Endothelial cell of umbilical vein (primary cell): ENCODE results near the gene TMEM176A. TPM values are rescaled to one million over a fixed set of nuclear protein-coding genes. Genes with fewer than 3 reads are reported as not detected.

Experiments used
- BruUV-seq: library from RNA; stranded (reverse); fragments of 400-500 nt; replicated peaks from 2 replicates; lab custom pipeline; 2021; lab: Mats Ljungman, UMichigan
- CTCF ChIA-PET: fragments of 300-600, 350-600 bp; sonication (Branson Sonifier 250); formaldehyde crosslinking; loops from one replicate; lab custom pipeline; 2021; ENCODE audit warnings: antibody characterized with exemption, inconsistent platforms; lab: Charles Lee
- POLR2A ChIA-PET: fragments of 300-600, 350-600 bp; sonication (Branson Sonifier 250); formaldehyde crosslinking; loops from one replicate; lab custom pipeline; 2021; ENCODE audit warnings: antibody characterized with exemption, inconsistent platforms; lab: Charles Lee
- DNase-seq: peaks from one replicate; pipeline ENCODE4 v3.0.0-alpha.2; 2011; ENCODE audit warnings: low read depth, low spot score
- FAIRE-seq: peaks from 2 replicates; lab custom pipeline; 2011; peaks lifted over from hg19 to GRCh38; lab: Jason Lieb, UNC
- H2AFZ ChIP-seq: 2 replicates; pipeline ENCODE4 v1.6.0; 2012; ENCODE audit warnings: low read depth, low read length, control low read depth, inconsistent platforms
- H3K27ac ChIP-seq: 2 replicates; pipeline ENCODE4 v1.5.1; 2011; ENCODE audit warnings: low read depth, mild to moderate bottlenecking, control low read depth, low read length, moderate library complexity; ENCODE audit not compliant: insufficient read depth
- H3K27me3 ChIP-seq, 2 experiments: 2 replicates each; pipeline versions ENCODE4 v1.6.0 to v1.6.1; 2011; ENCODE audit warnings: low read length in 2 of 2, mixed read lengths in 1 of 2; ENCODE audit not compliant: control insufficient read depth in 2 of 2, insufficient read depth in 2 of 2
- H3K36me3 ChIP-seq, 2 experiments: 2 replicates in 1 of 2; 3 replicates in 1 of 2; pipeline ENCODE4 v1.5.1; 2011; ENCODE audit warnings: low read length in 2 of 2, mild to moderate bottlenecking in 1 of 2, moderate library complexity in 1 of 2; ENCODE audit not compliant: control insufficient read depth in 2 of 2, insufficient read depth in 2 of 2; ENCODE audit errors: extremely low read depth in 1 of 2
- H3K4me1 ChIP-seq: 3 replicates; pipeline ENCODE4 v1.5.1; 2011; ENCODE audit warnings: mild to moderate bottlenecking, low read length; ENCODE audit not compliant: control insufficient read depth, insufficient read depth; ENCODE audit errors: extremely low read depth
- H3K4me2 ChIP-seq: 2 replicates; pipeline ENCODE4 v1.6.1; 2011; ENCODE audit warnings: low read length, control low read depth, mixed read lengths; ENCODE audit not compliant: insufficient read depth
- H3K4me3 ChIP-seq, 3 experiments: fragments of 200-600 bp in 1 of 3; sonication (generic), shearing (Covaris generic) in 1 of 3; replicated peaks in 1 of 3; 2 replicates each; pipeline ENCODE4 v1.5.1; 2011 to 2016; ENCODE audit warnings: control low read depth in 3 of 3, low read length in 3 of 3, mild to moderate bottlenecking in 2 of 3, inconsistent platforms in 1 of 3, low read depth in 1 of 3, moderate library complexity in 1 of 3; ENCODE audit not compliant: insufficient read depth in 1 of 3
- H3K79me2 ChIP-seq: 2 replicates; pipeline ENCODE4 v1.6.0; 2012; ENCODE audit warnings: low read length, inconsistent platforms; ENCODE audit not compliant: control insufficient read depth, insufficient read depth
- H3K9ac ChIP-seq: replicated peaks from 2 replicates; pipeline ENCODE3; 2011; ENCODE audit warnings: low read length, control low read depth; ENCODE audit not compliant: insufficient read depth; ENCODE audit errors: extremely low read depth
- H3K9me1 ChIP-seq: replicated peaks from 3 replicates; pipeline ENCODE4 v1.6.0; 2011; ENCODE audit warnings: mild to moderate bottlenecking, low read length; ENCODE audit not compliant: control insufficient read depth, insufficient read depth; ENCODE audit errors: extremely low read depth
- H3K9me3 ChIP-seq: replicated peaks from 2 replicates; pipeline ENCODE4 v1.5.1; 2012; ENCODE audit warnings: low read length, inconsistent platforms; ENCODE audit not compliant: control insufficient read depth, insufficient read depth
- H4K20me1 ChIP-seq: replicated peaks from 2 replicates; pipeline ENCODE3; 2011; ENCODE audit warnings: mild to moderate bottlenecking, low read length; ENCODE audit not compliant: control insufficient read depth, insufficient read depth; ENCODE audit errors: extremely low read depth
- CTCF ChIP-seq, 2 donors: IDR thresholded peaks; 1 replicate in 1 of 2; 2 replicates in 1 of 2; pipeline ENCODE4 v1.5.1; 2011; ENCODE audit warnings: low read length in 2 of 2, mild to moderate bottlenecking in 2 of 2, moderate library complexity in 2 of 2, control low read depth in 1 of 2, inconsistent platforms in 1 of 2, low read depth in 1 of 2; ENCODE audit not compliant: insufficient read depth in 1 of 2; ENCODE audit errors: extremely low read depth in 1 of 2
- EZH2 ChIP-seq: IDR thresholded peaks from 2 replicates; pipeline ENCODE4 v1.6.1; 2012; ENCODE audit warnings: borderline replicate concordance, low read depth, mild to moderate bottlenecking, moderate library complexity, low read length, inconsistent platforms; ENCODE audit not compliant: severe bottlenecking
- FOS ChIP-seq: IDR thresholded peaks from 2 replicates; pipeline ENCODE4 v1.6.1; 2011; ENCODE audit warnings: mild to moderate bottlenecking, low read length, moderate library complexity, borderline replicate concordance; ENCODE audit not compliant: insufficient read depth
- GATA2 ChIP-seq: IDR thresholded peaks from 2 replicates; pipeline ENCODE4 v1.7.0; 2011; ENCODE audit warnings: low read depth, mild to moderate bottlenecking, moderate library complexity, mixed read lengths, low read length; ENCODE audit not compliant: insufficient read length, insufficient read depth
- JUN ChIP-seq: IDR thresholded peaks from 2 replicates; pipeline ENCODE4 v1.6.1; 2011; ENCODE audit warnings: borderline replicate concordance, low read depth; ENCODE audit not compliant: insufficient read length, insufficient read depth
- POLR2A ChIP-seq: IDR thresholded peaks from 2 replicates; pipeline ENCODE4 v1.6.1; 2012; ENCODE audit warnings: low read depth, mild to moderate bottlenecking, control low read depth, low read length
- POLR2AphosphoS5 ChIP-seq: IDR thresholded peaks from 2 replicates; pipeline ENCODE4 v1.6.1; 2012; ENCODE audit warnings: low read depth, mild to moderate bottlenecking, control low read depth, low read length, moderate library complexity; ENCODE audit not compliant: insufficient read depth
- dilution Hi-C: fragments of 300-500 bp; cut with MboI; formaldehyde crosslinking; loops from one replicate; pipeline ENCODE4 v1.15.0; 2019; ENCODE audit warnings: low sequenced_read_pairs; ENCODE audit not compliant: extremely low pct_ligation_motif_present
- intact Hi-C: fragments of 100-400 bp; cut with micrococcal nuclease; formaldehyde crosslinking; loops from one replicate; pipeline ENCODE4 v1.10.0; 2022
- polyA plus RNA-seq, 4 experiments: library from polyadenylated mRNA; depleted of rRNA in 3 of 4; stranded (reverse) in 3 of 4; unstranded in 1 of 4; fragments of >200 nt; gene quantifications; 2 replicates each; pipeline versions ENCODE4 v1.2.1 to v1.2.3, GENCODE V29; 2011 to 2012; ENCODE audit warnings: missing spikeins in 1 of 4
- total RNA-seq: library from RNA; stranded (reverse); gene quantifications from 2 replicates; pipeline ENCODE4 v1.2.3, GENCODE V29; 2021

The TMEM176A gene
- total and polyA plus RNA-seq, 2 donors (not counting 3 experiments of a cell fraction or from before 2014, with no cell fraction given) = not detected

GRCh38 chr7:150848561-150849115 is 48.1 kb downstream of the TMEM176A start:
- Histone ChIP-seq H3K9me3 (no peaks in the 10 kb centered on the region), H3K4me3 (no peak overlapping the region), H3K9me1 (no peaks in the 10 kb centered on the region), H3K9ac (no peak overlapping the region), H3K4me1 (no peaks in the 10 kb centered on the region), H3K36me3 (no peaks in the 10 kb centered on the region), H2AFZ (no peak overlapping the region), H3K27ac (no peak overlapping the region), H3K27me3 (peaks cover 0 to 7% of the 10 kb centered on the region in 2 experiments), H3K79me2 (no peaks in the 10 kb centered on the region), H4K20me1 (no peaks in the 10 kb centered on the region), H3K4me2 (no peak overlapping the region)
- intact Hi-C loops (no loop called here), dilution Hi-C loops (no loop called here)
- CTCF ChIA-PET = interaction anchor here (1.3 kb wide), 1 partner anchor 15 kb away, joined by 3 read pairs; no protein-coding TSS in a partner anchor
- TF ChIP-seq EZH2 (no peak), CTCF (IDR thresholded peaks at IDR 0.05; ENCODE audit: extremely low read depth in 1 of 2, insufficient read depth in 1 of 2, low read depth in 1 of 2, low read length in 2 of 2) (no peak), GATA2 (no peak)
- POLR2A ChIA-PET = no interaction called here
- no TSS peak for BruUV-seq
- FAIRE-seq (no peak), DNase-seq (no peak)

- Histone ChIP-seq H3K4me3 (no peak overlapping the region), H3K79me2 (no peaks in the 10 kb centered on the region), H3K4me2 (no peak overlapping the region), H2AFZ (no peak overlapping the region), H3K4me1 (no peaks in the 10 kb centered on the region), H3K27ac (no peak overlapping the region), H3K36me3 (no peaks in the 10 kb centered on the region), H4K20me1 (no peaks in the 10 kb centered on the region), H3K9me1 (no peaks in the 10 kb centered on the region), H3K9ac (no peak overlapping the region), H3K27me3 (peaks cover 0 to 12% of the 10 kb centered on the region in 2 experiments), H3K9me3 (no peaks in the 10 kb centered on the region)
- FAIRE-seq (no peak), DNase-seq (no peak)
- ChIA-PET POLR2A (no interaction called here), CTCF (interaction anchor here (1.3 kb wide), 1 partner anchor 15 kb away, joined by 3 read pairs; no protein-coding TSS in a partner anchor)
- dilution Hi-C loops (no loop called here), intact Hi-C loops (no loop called here)
- no peak for TF ChIP-seq JUN
- no peak for TF ChIP-seq EZH2
- TF ChIP-seq POLR2A = no peak
- no peak for TF ChIP-seq FOS
- no peak for TF ChIP-seq POLR2AphosphoS5
- no TSS peak for BruUV-seq
Observed at GRCh38 chr7:150849204-150849775, 48.7 kb downstream of the TMEM176A start.
